ENCODE data around the gene PPP3R1.

DNA sequence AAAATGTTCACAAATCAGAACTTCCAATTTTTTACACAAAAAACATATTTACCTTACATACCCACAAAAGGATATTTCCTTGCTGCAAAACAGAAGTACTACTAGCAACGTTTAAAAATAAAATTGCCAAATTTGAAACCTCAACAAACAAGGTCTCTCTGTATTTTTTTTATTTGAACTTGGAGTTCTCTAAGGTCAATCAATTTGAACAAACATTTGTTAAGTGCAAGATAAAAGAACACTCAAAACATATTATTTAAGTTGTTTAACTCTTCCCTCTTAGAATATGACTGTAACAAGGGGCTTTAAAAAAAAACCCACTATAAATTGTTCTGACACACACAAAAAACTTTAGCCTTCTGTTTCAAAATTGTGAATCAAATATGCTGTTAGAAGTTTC, 65.0 kb downstream of the PPP3R1 start:
- TF ChIP-seq, protein P1, sequence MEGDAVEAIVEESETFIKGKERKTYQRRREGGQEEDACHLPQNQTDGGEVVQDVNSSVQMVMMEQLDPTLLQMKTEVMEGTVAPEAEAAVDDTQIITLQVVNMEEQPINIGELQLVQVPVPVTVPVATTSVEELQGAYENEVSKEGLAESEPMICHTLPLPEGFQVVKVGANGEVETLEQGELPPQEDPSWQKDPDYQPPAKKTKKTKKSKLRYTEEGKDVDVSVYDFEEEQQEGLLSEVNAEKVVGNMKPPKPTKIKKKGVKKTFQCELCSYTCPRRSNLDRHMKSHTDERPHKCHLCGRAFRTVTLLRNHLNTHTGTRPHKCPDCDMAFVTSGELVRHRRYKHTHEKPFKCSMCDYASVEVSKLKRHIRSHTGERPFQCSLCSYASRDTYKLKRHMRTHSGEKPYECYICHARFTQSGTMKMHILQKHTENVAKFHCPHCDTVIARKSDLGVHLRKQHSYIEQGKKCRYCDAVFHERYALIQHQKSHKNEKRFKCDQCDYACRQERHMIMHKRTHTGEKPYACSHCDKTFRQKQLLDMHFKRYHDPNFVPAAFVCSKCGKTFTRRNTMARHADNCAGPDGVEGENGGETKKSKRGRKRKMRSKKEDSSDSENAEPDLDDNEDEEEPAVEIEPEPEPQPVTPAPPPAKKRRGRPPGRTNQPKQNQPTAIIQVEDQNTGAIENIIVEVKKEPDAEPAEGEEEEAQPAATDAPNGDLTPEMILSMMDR (IDR thresholded peaks at IDR 0.05 in 8 of 11, conservative IDR thresholded peaks at IDR 0.05 in 3 of 11): no peak
- no peak for TF ChIP-seq POLR2AphosphoS5 (IDR thresholded peaks at IDR 0.05)
- TF ChIP-seq POLR2A (IDR thresholded peaks at IDR 0.05): no peak

Data from spleen (tissue), 7 donors.